ENCODE data around the gene IL9.

IL9 gene

DNA sequence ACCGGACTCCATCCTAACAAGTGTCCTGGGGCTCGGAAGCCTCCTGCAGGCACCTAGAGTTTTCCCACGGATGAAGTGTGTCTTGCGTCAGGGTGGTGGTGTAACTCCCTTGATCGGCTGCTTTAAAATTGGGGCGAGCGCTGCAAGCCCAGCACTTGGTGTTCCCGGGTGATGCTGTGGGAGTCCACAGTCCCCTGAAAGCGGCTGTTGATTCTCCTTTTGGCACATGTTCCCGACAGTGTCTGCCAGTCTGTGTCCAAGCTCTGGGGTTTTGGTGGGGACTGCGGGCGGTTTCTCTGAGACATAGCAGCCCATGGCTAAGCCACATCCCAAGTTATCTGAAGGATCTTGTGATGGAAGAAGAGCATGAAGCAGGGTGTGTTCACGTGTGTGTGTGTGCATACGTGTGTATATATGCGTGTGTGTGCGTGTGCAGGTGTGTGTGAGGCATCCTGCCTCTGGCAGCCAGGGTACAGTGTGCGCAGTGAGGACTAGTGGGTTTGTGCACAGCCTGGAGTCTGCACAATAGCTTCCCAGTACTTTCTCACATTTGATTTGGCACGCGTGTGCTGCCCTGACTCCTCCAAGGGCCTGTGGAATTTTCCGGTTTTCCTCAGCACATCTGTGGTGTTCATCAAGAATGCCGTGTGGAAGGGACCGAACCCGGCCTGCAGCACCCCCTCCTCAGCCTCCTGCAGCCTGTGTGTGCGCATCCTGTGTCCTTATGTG, 44.3 kb downstream of the IL9 start:
- Mint-ChIP-seq H3K4me3 (no peak overlapping the region), H3K27ac (no peak overlapping the region), H3K4me1 (ENCODE audit: low read depth) (no peaks in the 10 kb centered on the region), H3K36me3 (ENCODE audit: low read depth) (no peaks in the 10 kb centered on the region), H3K9me3 (no peaks in the 10 kb centered on the region), H3K27me3 (ENCODE audit: low read depth) (peaks cover 3% of the 10 kb centered on the region)
- no peak for DNase-seq (ENCODE audit: low spot score)

DNA sequence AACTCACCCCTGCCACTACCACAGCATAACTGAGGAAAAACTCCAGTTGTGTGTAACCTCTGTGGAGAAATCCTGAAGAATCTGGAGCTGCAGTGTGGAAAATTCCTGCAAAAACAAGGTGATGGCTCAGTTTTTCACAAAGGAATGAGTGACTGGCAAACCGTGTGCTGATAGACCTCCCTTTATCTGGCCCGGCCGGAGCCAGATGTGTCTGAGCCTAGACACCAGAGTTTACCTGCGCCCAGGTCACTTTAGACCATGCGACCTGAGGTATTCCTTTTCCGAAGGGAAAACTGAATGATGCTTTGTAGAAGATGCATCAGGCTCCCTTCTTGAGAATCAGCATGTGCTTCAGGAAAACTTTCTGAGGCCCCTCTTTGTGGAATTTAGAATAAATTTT, 45.0 kb downstream of the IL9 start:
- Mint-ChIP-seq H3K4me3 (no peak overlapping the region), H3K27me3 (ENCODE audit: low read depth) (peaks cover 3% of the 10 kb centered on the region), H3K9me3 (no peaks in the 10 kb centered on the region), H3K4me1 (ENCODE audit: low read depth) (no peaks in the 10 kb centered on the region), H3K36me3 (ENCODE audit: low read depth) (no peaks in the 10 kb centered on the region), H3K27ac (no peak overlapping the region)
- DNase-seq (ENCODE audit: low spot score): no peak

- H3K27ac Mint-ChIP-seq: no peak overlapping the region
- DNase-seq (ENCODE audit: low spot score): no peak
- H3K27me3 Mint-ChIP-seq (ENCODE audit: low read depth): peaks cover 3% of the 10 kb centered on the region
- no peak overlapping the region for H3K4me3 Mint-ChIP-seq
- H3K36me3 Mint-ChIP-seq (ENCODE audit: low read depth): no peaks in the 10 kb centered on the region
- H3K9me3 Mint-ChIP-seq: no peaks in the 10 kb centered on the region
- H3K4me1 Mint-ChIP-seq (ENCODE audit: low read depth): no peaks in the 10 kb centered on the region
Observed at GRCh38 chr5:135850231-135850630, 45.4 kb downstream of the IL9 start.

DNA sequence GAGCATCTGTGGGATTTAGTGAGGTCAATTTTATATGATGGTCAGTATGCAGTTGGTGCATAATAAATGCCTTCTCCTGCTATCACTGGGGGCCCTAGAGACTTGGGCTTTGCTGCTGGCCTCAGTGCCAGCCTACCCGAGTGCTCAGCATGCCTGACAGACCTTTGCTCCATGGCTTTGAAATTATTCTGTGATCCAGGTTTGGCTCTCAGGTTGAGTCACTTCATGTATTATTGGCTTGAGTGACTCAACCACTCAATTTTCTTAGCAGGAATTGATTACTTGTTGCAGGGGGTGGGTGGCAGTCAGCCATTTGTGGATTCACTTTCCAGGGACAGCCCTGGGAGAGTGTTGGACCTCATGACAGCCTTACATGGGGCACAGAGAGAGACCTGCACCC, 47.7 kb downstream of the IL9 start:
- DNase-seq (ENCODE audit: low spot score): no peak
- H3K4me1 Mint-ChIP-seq (ENCODE audit: low read depth): no peaks in the 10 kb centered on the region
- no peaks in the 10 kb centered on the region for H3K36me3 Mint-ChIP-seq (ENCODE audit: low read depth)
- no peak overlapping the region for H3K27ac Mint-ChIP-seq
- no peak overlapping the region for H3K4me3 Mint-ChIP-seq
- H3K9me3 Mint-ChIP-seq: no peaks in the 10 kb centered on the region
- H3K27me3 Mint-ChIP-seq (ENCODE audit: low read depth): no peaks in the 10 kb centered on the region

DNA sequence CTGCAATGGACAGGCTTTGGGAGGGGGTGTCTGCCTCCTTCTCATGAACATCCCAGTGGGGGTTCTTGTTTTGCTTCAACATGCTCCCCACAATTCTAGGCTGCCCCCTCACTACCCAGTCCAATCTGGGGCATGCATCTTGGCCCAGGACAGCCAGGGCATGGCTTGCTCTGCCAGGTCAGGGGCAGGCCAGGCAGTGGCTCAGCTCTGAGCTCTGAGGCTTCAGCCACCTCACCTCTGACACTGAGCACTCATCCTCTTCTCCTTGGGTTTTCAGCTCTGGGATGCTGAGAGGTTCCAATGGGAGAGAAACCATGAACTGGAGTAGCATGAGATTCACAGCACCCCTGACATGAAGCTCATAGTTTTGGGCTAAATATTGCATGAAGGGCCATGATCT, 49.3 kb downstream of the IL9 start:
- Mint-ChIP-seq H3K36me3 (ENCODE audit: low read depth) (no peaks in the 10 kb centered on the region), H3K4me1 (ENCODE audit: low read depth) (no peaks in the 10 kb centered on the region), H3K4me3 (no peak overlapping the region), H3K9me3 (no peaks in the 10 kb centered on the region), H3K27ac (no peak overlapping the region), H3K27me3 (ENCODE audit: low read depth) (no peaks in the 10 kb centered on the region)
- DNase-seq (ENCODE audit: low spot score): no peak

DNA sequence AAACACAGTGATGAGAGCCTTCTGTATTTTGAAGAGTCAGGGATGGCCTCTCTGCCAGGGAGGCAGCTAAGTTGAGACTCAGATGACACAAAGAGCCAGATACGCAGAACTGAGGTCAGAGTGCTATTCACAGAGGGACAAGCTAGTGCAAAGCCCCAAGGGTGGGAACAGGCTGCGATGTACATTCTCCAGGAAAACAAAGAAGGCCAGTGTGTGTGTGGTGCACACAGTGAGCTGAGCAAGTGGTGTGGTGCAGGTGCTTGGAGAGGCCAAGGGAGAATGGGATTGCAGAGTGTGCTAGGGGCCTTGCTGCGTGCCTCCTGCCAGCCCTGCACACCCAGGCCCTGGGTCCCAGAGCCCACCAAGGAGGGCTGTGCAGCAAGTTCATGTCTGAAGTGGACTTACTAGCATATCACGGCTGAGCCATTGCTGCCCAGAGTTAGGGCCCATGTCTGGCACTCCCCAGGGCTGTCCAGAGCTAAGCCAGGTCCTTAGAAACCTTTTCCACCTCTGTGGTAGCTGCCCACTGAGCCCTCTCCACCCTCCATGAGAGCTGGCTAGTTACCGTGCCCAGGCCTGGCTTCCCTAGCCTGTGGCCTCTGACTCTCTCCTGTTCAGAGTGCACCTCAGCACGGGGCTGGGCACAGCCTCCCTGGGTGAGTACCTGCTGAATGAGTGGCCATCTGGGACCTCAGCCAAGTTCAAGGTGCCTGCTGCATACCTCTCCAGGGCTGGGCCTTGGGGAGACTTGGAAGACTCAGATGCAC, 51.9 kb downstream of the IL9 start:
- DNase-seq (ENCODE audit: low spot score): no peak
- H3K27ac Mint-ChIP-seq: no peak overlapping the region
- peaks cover 2% of the 10 kb centered on the region for H3K27me3 Mint-ChIP-seq (ENCODE audit: low read depth)
- H3K4me1 Mint-ChIP-seq (ENCODE audit: low read depth): no peaks in the 10 kb centered on the region
- no peaks in the 10 kb centered on the region for H3K9me3 Mint-ChIP-seq
- no peaks in the 10 kb centered on the region for H3K36me3 Mint-ChIP-seq (ENCODE audit: low read depth)
- H3K4me3 Mint-ChIP-seq: no peak overlapping the region

- H3K27ac Mint-ChIP-seq: no peak overlapping the region
- peaks cover 5% of the 10 kb centered on the region for H3K9me3 Mint-ChIP-seq
- no peak for DNase-seq (ENCODE audit: low spot score)
- peaks cover 2% of the 10 kb centered on the region for H3K27me3 Mint-ChIP-seq (ENCODE audit: low read depth)
- H3K36me3 Mint-ChIP-seq (ENCODE audit: low read depth): no peaks in the 10 kb centered on the region
- H3K4me3 Mint-ChIP-seq: no peak overlapping the region
- no peaks in the 10 kb centered on the region for H3K4me1 Mint-ChIP-seq (ENCODE audit: low read depth)
Observed at GRCh38 chr5:135842737-135843136, 52.9 kb downstream of the IL9 start.
